ENCODE results near the gene MPND. TPM values are rescaled to one million over a fixed set of nuclear protein-coding genes. Genes with fewer than 3 reads are reported as not detected.

Gene MPND
- total RNA-seq (10 to 100 TPM; 18.7 to 26.6 (median 20.9) TPM), polyA plus RNA-seq (10 to 100 TPM; 15.2 to 25.2 TPM)
- long read RNA-seq, donor 1, transcript MPND-207 (13 exons, 1,611 nt), result major isoform, 12 of 23 reads
- long read RNA-seq, donor 1, partial matches to known transcripts, result 8 of 23 reads
- long read RNA-seq, donor 1, other reads (novel, unspliced or antisense), result 3 of 23 reads
- long read RNA-seq, donor 2, transcript MPND-207 (13 exons, 1,611 nt), result major isoform, 9 of 19 reads
- long read RNA-seq, donor 2, partial matches to known transcripts, result 7 of 19 reads
- long read RNA-seq, donor 2, other reads (novel, unspliced or antisense), result 1 of 19 reads
- long read RNA-seq, donor 3, partial matches to known transcripts, result 1 of 1 reads
- long read RNA-seq, donor 3, other reads (novel, unspliced or antisense), result 0 of 1 reads

GRCh38 chr19:4343370-4344307 lies at the start of gene MPND:
Gene MPND (plus strand): TSS chr19:4343562. CDS start chr19:4343594, 32 bp downstream.
- TF ChIP-seq CTCF (IDR thresholded peaks at IDR 0.05), result no peak
- intact Hi-C loops (cut with DNase I), result loop anchor here in 5 of 10 donors (2.0 to 5.0 kb wide), 3 partner anchors 57 to 97 kb away; partner anchors contain the start of genes SH3GL1 (in 5 of the 5), CHAF1A (in 1 of the 5) and YJU2 (in 1 of the 5)

GRCh38 chr19:4294389-4294788 lies 49.0 kb upstream of the MPND start:
- DNase-seq, result no peak
- Histone ChIP-seq H3K27ac (no peak overlapping the region), H3K4me3 (no peak overlapping the region), H3K4me1 (no peaks in the 10 kb centered on the region), H3K9me3 (no peaks in the 10 kb centered on the region), H3K36me3 (no peaks in the 10 kb centered on the region), H3K27me3 (peaks cover 0 to 50% (median 28%) of the 10 kb centered on the region in 7 donors)
- 28 to 34% methylated on average over 10 of the region's 10 CpGs for WGBS, 2 donors
- no peak for TF ChIP-seq CTCF (IDR thresholded peaks at IDR 0.05)
- ATAC-seq, result no peak
- intact Hi-C loops (cut with DNase I), result no loop called here

More at GRCh38 chr19:4343370-4344307, at the start of gene MPND:
- peaks cover 2 to 21% (median 17%) of the 10 kb centered on the region in 9 donors for H3K4me1 ChIP-seq
- H3K36me3 ChIP-seq, result peaks cover 0 to 28% (median 4%) of the 10 kb centered on the region in 9 donors
- H3K27ac ChIP-seq, result peak within 1 kb of the TSS; percentile 79 to 98 (median 94)
- no peaks in the 10 kb centered on the region for H3K9me3 ChIP-seq
- 5 to 7% methylated on average over 72 to 97 of the region's 101 CpGs for WGBS, 2 donors
- ATAC-seq (peak; percentile 87 to 94 (median 92)), DNase-seq (peak; percentile 94 to 96)
- H3K27me3 ChIP-seq, result no peaks in the 10 kb centered on the region
- peak within 1 kb of the TSS; percentile 36 to 89 (median 74) for H3K4me3 ChIP-seq

GRCh38 chr19:4295972-4296771 lies 47.2 kb upstream of the MPND start:
- H3K27me3 ChIP-seq, result peaks cover 0 to 43% (median 19%) of the 10 kb centered on the region in 7 donors

More at GRCh38 chr19:4295972-4296771, 47.2 kb upstream of the MPND start:
- Histone ChIP-seq H3K4me3 (no peak overlapping the region), H3K4me1 (no peaks in the 10 kb centered on the region), H3K36me3 (no peaks in the 10 kb centered on the region), H3K27ac (no peak overlapping the region), H3K9me3 (no peaks in the 10 kb centered on the region)
- TF ChIP-seq CTCF (IDR thresholded peaks at IDR 0.05), result no peak
- intact Hi-C loops (cut with DNase I), result no loop called here
- 55 to 56% methylated on average over 13 to 14 of the region's 14 CpGs for WGBS, 2 donors
- DNase-seq (no peak), ATAC-seq (peak in 1 of 8 donors; percentile 33)

Data from heart right ventricle (tissue), 16 donors.